ENCODE data around the gene FYN.

The FYN gene

DNA sequence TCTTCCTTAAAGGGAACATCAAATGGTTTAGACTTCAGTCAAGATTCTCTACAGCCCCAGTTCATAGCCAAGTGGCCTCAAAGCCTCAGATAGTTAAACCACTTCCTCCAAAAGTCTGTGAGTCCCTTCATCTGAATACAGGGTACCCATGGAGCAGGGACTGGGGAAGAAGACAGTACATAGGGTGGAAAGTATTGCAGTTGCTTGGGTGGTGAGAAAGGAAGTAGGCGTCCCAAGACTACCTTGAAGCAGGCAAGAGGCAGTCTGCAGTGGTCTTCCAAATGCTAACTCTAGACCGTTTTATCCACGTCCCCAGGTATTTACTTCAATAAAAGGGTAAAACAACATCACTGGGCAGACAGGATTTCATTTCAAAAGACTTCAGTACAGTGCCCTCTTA is 2.0 kb downstream of the FYN start:
- no peaks in the 10 kb centered on the region; the same call in none of the 2 replicates for H3F3A ChIP-seq (ENCODE audit: control insufficient read depth, insufficient read depth)
- H4K20me1 ChIP-seq (ENCODE audit: control insufficient read depth, insufficient read depth, low read depth, low read length) = no peaks in the 10 kb centered on the region
- H3K9me2 ChIP-seq (replicated peaks; ENCODE audit: control insufficient read depth, low read length) = no peaks in the 10 kb centered on the region
- H3K4me3 ChIP-seq (ENCODE audit: low read length) = peak overlapping the region; percentile 92
- peaks cover 19% of the 10 kb centered on the region for H3K79me2 ChIP-seq (ENCODE audit: control insufficient read depth, low read length)
- H3K4me1 ChIP-seq (ENCODE audit: control insufficient read depth, low read length) = peaks cover 25% of the 10 kb centered on the region
- no peak for TF ChIP-seq EZH2phosphoT487 (IDR thresholded peaks at IDR 0.05; ENCODE audit: borderline replicate concordance, low read length)
- TF ChIP-seq, protein P1, sequence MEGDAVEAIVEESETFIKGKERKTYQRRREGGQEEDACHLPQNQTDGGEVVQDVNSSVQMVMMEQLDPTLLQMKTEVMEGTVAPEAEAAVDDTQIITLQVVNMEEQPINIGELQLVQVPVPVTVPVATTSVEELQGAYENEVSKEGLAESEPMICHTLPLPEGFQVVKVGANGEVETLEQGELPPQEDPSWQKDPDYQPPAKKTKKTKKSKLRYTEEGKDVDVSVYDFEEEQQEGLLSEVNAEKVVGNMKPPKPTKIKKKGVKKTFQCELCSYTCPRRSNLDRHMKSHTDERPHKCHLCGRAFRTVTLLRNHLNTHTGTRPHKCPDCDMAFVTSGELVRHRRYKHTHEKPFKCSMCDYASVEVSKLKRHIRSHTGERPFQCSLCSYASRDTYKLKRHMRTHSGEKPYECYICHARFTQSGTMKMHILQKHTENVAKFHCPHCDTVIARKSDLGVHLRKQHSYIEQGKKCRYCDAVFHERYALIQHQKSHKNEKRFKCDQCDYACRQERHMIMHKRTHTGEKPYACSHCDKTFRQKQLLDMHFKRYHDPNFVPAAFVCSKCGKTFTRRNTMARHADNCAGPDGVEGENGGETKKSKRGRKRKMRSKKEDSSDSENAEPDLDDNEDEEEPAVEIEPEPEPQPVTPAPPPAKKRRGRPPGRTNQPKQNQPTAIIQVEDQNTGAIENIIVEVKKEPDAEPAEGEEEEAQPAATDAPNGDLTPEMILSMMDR (IDR thresholded peaks at IDR 0.05; ENCODE audit: low read depth, low read length, poor library complexity, severe bottlenecking) = no peak
- peaks cover 16% of the 10 kb centered on the region for H3K27me3 ChIP-seq (ENCODE audit: control insufficient read depth, low read length)
- H3K27ac ChIP-seq (ENCODE audit: low read depth, low read length) = no peak overlapping the region
- H3K4me2 ChIP-seq (ENCODE audit: low read length) = peak overlapping the region; percentile 89
- H3K36me3 ChIP-seq (ENCODE audit: control insufficient read depth, low read length) = no peaks in the 10 kb centered on the region
- H3K9me3 ChIP-seq (ENCODE audit: control insufficient read depth, insufficient read depth, low read length) = no peaks in the 10 kb centered on the region

DNA sequence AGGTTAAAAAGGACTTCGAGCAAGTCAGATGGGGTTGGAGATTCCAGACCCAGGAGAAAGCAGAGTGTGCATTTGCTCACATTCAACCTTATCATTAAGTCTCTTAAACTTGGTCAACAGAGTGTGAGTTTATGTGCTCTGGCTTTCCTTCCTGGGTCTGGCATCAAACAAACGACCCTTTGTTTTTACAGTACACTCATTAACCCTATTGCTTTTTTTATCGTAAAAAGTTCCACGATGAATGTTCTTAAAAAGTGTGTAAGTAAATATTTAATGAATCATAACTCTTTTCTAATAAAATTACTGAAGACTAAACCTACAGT is 2.5 kb downstream of the FYN start:
- no peaks in the 10 kb centered on the region; the same call in none of the 2 replicates for H3F3A ChIP-seq (ENCODE audit: control insufficient read depth, insufficient read depth)
- TF ChIP-seq EZH2phosphoT487 (IDR thresholded peaks at IDR 0.05; ENCODE audit: borderline replicate concordance, low read length) = no peak
- TF ChIP-seq, protein P1 (IDR thresholded peaks at IDR 0.05; ENCODE audit: low read depth, low read length, poor library complexity, severe bottlenecking) = no peak
- peaks cover 13% of the 10 kb centered on the region for H3K27me3 ChIP-seq (ENCODE audit: control insufficient read depth, low read length)
- H4K20me1 ChIP-seq (ENCODE audit: control insufficient read depth, insufficient read depth, low read depth, low read length) = no peaks in the 10 kb centered on the region
- no peak overlapping the region for H3K4me3 ChIP-seq (ENCODE audit: low read length)
- peaks cover 25% of the 10 kb centered on the region for H3K4me1 ChIP-seq (ENCODE audit: control insufficient read depth, low read length)
- peak overlapping the region; percentile 89 for H3K4me2 ChIP-seq (ENCODE audit: low read length)
- no peaks in the 10 kb centered on the region for H3K36me3 ChIP-seq (ENCODE audit: control insufficient read depth, low read length)
- no peak overlapping the region for H3K27ac ChIP-seq (ENCODE audit: low read depth, low read length)
- no peaks in the 10 kb centered on the region for H3K9me2 ChIP-seq (replicated peaks; ENCODE audit: control insufficient read depth, low read length)
- H3K9me3 ChIP-seq (ENCODE audit: control insufficient read depth, insufficient read depth, low read length) = no peaks in the 10 kb centered on the region
- H3K79me2 ChIP-seq (ENCODE audit: control insufficient read depth, low read length) = peaks cover 19% of the 10 kb centered on the region

- H3F3A ChIP-seq (ENCODE audit: control insufficient read depth, insufficient read depth) = no peaks in the 10 kb centered on the region; the same call in none of the 2 replicates
- no peaks in the 10 kb centered on the region for H3K9me2 ChIP-seq (replicated peaks; ENCODE audit: control insufficient read depth, low read length)
- no peaks in the 10 kb centered on the region for H3K9me3 ChIP-seq (ENCODE audit: control insufficient read depth, insufficient read depth, low read length)
- TF ChIP-seq EZH2phosphoT487 (IDR thresholded peaks at IDR 0.05; ENCODE audit: borderline replicate concordance, low read length) = no peak
- TF ChIP-seq, protein P1 (IDR thresholded peaks at IDR 0.05; ENCODE audit: low read depth, low read length, poor library complexity, severe bottlenecking) = no peak
- peak overlapping the region; percentile 18; the same call in 1 of the 2 replicates for H3K4me2 ChIP-seq (ENCODE audit: low read length)
- H3K4me1 ChIP-seq (ENCODE audit: control insufficient read depth, low read length) = peaks cover 25% of the 10 kb centered on the region
- H3K27me3 ChIP-seq (ENCODE audit: control insufficient read depth, low read length) = peaks cover 11% of the 10 kb centered on the region
- no peaks in the 10 kb centered on the region for H4K20me1 ChIP-seq (ENCODE audit: control insufficient read depth, insufficient read depth, low read depth, low read length)
- peaks cover 19% of the 10 kb centered on the region for H3K79me2 ChIP-seq (ENCODE audit: control insufficient read depth, low read length)
- no peaks in the 10 kb centered on the region for H3K36me3 ChIP-seq (ENCODE audit: control insufficient read depth, low read length)
- H3K27ac ChIP-seq (ENCODE audit: low read depth, low read length) = no peak overlapping the region
- H3K4me3 ChIP-seq (ENCODE audit: low read length) = no peak overlapping the region
These were observed 3.1 kb downstream of the FYN start for GRCh38 chr6:111870051-111870741.

All from DOHH2 (cell line).